Endometrial microvascular endothelial cells (primary cell): ENCODE results near the gene RYR3. TPM values are rescaled to one million over a fixed set of nuclear protein-coding genes. Genes with fewer than 3 reads are reported as not detected.
"Not testable (repeated sequence)": the region's sequence is repeated elsewhere in the genome, so short reads cannot be mapped to it uniquely, and the experiment has no call there.

Experiments used
- in situ Hi-C: cut with HindIII; loops from 2 replicates; pipeline ENCODE4 v1.10.0; 2017; ENCODE audit warnings: low sequenced_read_pairs, low pct_unique_long_range_greater_than_20kb; ENCODE audit errors: inconsistent ontology term
- total RNA-seq: library from RNA; depleted of rRNA; stranded (reverse); fragments of >200 nt; gene quantifications from one replicate; pipeline ENCODE4 v1.2.3, GENCODE V29; 2015; ENCODE audit errors: inconsistent ontology term

The RYR3 gene
- total RNA-seq, 1 donor from 2014 or later: not detected

GRCh38 chr15:33819499-33819898 lies 508.7 kb downstream of the RYR3 start:
- in situ Hi-C loops: not testable (repeated sequence)

DNA sequence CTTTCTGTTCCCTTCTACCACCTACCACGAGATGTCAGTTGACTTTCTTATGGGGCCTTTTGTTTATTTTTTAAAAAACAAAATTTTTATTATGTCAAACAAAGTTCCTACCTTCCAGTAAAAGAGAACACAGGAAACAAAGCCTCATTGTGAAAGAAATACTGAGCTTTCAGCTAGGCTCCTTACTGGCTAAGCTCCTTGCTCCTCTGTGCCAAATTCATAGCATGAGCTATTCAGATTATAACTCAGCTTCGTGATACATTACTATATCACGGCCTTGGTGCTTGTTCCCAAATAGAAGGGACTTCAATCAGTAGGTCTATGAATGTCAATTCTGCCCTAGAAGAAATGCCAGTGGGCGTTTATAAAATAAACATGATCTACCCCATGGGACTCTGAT lies 511.7 kb downstream of the RYR3 start:
- in situ Hi-C loops: no loop called here

DNA sequence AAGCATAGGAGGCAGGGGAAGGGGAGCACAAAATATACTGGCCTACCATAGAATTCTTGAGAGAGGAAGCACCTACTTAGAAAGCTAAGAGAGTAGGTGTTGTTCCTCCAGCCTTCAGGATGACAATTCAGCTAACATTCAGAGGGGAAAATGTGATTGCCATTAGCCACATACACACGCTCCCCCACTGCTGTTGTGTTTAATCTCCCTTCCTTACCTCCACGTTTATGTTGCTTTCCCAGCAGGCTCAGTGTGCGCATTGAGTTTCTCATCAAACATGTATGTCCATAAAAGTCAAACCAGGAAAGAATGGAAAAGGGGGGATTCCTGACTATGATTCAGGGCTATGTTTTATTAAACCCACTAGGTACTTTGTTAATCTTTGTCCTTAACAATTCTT lies 512.4 kb downstream of the RYR3 start:
- in situ Hi-C loops: no loop called here

- in situ Hi-C loops: loop anchor here (25.0 kb wide), 1 partner anchor 113 kb away; no protein-coding TSS in a partner anchor
Measured at GRCh38 chr15:33825453-33825852, 514.7 kb downstream of the RYR3 start.

DNA sequence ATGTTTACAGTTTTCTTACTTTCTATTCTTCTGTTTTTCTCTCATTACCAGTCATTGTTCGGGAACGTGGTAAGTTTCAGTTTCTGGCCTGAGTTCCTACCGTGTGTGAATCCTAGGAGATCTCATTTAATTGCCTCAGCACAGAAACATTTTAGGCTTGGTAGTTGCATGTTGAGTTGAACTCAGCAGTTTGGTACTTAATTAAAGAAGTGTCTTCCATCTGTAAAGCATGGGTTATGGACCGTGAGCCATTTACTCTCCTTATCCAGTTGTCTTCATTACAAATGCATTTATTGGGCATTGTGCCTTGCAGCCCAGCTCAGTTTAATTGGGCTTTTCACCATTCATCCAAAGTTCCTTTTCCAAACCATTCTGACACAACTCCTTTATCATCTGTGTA lies 515.4 kb downstream of the RYR3 start:
- in situ Hi-C loops: loop anchor here (25.0 kb wide), 1 partner anchor 114 kb away; no protein-coding TSS in a partner anchor

DNA sequence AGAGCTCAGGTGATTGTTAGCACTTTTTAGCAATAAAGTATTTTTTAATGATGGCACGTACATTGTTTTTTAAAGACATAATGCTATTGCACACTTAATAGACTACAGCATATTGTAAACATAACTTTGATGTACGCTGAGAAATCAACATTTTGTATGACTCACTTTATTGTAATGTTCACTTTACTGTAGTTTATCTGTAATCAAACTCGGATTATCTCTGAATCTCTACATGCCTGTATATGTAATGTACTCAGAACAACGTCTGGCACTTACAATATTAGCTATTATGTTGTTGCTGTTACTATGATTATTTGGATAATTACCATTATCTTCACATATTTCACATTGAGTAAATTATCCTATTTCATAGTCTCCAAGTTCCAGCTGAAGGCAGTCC lies 519.6 kb downstream of the RYR3 start:
- in situ Hi-C loops: loop anchor here (25.0 kb wide), 1 partner anchor 118 kb away; no protein-coding TSS in a partner anchor

- in situ Hi-C loops: loop anchor here (25.0 kb wide), 1 partner anchor 119 kb away; no protein-coding TSS in a partner anchor
Measured at GRCh38 chr15:33831646-33832045, 520.9 kb downstream of the RYR3 start.

GRCh38 chr15:33834892-33835743 lies 524.4 kb downstream of the RYR3 start:
- in situ Hi-C loops: loop anchor here (25.0 kb wide), 1 partner anchor 123 kb away; no protein-coding TSS in a partner anchor

GRCh38 chr15:33837294-33837693 lies 526.5 kb downstream of the RYR3 start:
- in situ Hi-C loops: loop anchor here (25.0 kb wide), 1 partner anchor 125 kb away; no protein-coding TSS in a partner anchor

- in situ Hi-C loops: loop anchor here (25.0 kb wide), 1 partner anchor 127 kb away; no protein-coding TSS in a partner anchor
Measured at GRCh38 chr15:33839540-33839939, 528.8 kb downstream of the RYR3 start.

DNA sequence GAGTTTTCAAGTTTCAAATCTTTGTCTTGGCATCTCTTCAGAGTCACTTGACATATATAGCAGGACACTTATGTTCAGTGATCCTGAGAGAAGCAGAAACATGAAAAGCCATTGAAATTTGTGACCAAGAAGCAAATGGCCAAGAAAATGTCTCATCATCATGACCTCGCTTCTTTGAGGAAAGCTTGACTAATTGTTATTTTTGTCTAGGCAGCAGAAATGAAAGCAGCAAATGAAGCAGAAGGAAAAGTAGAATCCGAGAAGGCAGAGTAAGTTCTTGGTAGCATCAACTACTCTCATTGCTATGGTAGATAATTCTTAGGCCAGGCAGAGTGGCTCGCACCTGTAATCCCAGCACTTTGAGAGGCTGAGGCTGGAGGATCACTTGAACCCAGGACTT lies 529.8 kb downstream of the RYR3 start:
- in situ Hi-C loops: loop anchor here (25.0 kb wide), 1 partner anchor 128 kb away; no protein-coding TSS in a partner anchor

DNA sequence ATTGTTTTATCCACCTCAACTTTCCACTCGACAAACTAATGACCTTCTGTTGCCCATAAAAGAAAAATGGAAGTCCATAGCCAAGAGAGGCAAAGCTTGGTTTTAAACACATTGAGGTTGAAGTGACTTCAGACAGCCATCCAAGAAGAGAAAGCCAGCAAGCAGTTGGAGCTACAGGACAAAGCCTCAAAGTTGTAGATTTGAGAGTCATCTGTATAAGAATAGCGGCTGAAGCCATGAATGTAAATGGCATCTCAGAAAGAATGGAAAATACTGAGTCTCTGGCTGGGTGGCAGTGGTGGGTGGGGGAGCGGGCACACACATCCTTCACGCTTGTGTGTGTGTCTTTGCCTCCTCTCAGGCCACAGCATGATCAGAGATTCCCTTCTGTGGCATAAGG lies 533.4 kb downstream of the RYR3 start:
- in situ Hi-C loops: loop anchor here (25.0 kb wide), 1 partner anchor 132 kb away; no protein-coding TSS in a partner anchor

- in situ Hi-C loops: loop anchor here (25.0 kb wide), 1 partner anchor 132 kb away; no protein-coding TSS in a partner anchor
Measured at GRCh38 chr15:33844597-33844996, 533.8 kb downstream of the RYR3 start.

DNA sequence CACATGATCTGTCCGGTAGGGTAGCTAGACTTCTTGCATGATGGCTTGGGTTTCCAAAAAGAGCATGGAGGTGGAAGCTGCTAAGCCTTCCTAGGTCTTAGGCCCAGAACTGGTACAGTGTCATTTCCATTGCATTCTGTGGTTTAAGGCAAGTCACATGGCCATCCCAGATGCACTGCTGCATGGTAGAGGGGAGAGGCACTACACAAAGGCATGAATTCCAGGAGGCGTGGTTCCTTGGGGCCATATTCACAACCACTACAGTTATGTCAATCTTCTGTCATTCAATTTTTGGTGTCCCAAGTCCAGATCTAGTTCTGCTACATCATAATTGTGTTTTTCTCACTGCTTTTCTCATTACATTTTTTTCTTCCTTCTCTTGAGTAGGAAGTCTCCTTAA lies 535.4 kb downstream of the RYR3 start:
- in situ Hi-C loops: loop anchor here (25.0 kb wide), 1 partner anchor 134 kb away; no protein-coding TSS in a partner anchor

GRCh38 chr15:33846862-33847261 lies 536.1 kb downstream of the RYR3 start:
- in situ Hi-C loops: loop anchor here (25.0 kb wide), 1 partner anchor 135 kb away; no protein-coding TSS in a partner anchor

DNA sequence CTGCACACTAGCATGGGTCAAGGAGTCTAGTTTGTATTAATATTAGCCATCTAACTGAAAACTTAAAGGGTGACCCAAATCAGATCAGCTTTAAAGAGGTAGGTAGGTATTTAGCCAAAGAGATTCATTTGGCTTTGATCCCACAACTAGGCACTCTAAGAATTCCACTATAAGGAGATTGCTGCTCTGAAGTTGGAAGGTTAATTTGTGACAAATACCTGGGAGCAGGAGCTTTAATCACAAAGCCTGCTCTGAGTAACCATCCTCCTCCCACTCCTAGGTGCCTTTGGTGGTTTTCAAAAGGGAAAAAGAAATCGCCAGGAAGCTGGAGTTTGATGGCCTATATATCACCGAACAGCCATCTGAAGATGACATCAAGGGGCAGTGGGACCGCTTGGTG lies 537.2 kb downstream of the RYR3 start:
- in situ Hi-C loops: loop anchor here (25.0 kb wide), 1 partner anchor 136 kb away; no protein-coding TSS in a partner anchor

- in situ Hi-C loops: no loop called here
Measured at GRCh38 chr15:33851079-33851478, 540.3 kb downstream of the RYR3 start.

DNA sequence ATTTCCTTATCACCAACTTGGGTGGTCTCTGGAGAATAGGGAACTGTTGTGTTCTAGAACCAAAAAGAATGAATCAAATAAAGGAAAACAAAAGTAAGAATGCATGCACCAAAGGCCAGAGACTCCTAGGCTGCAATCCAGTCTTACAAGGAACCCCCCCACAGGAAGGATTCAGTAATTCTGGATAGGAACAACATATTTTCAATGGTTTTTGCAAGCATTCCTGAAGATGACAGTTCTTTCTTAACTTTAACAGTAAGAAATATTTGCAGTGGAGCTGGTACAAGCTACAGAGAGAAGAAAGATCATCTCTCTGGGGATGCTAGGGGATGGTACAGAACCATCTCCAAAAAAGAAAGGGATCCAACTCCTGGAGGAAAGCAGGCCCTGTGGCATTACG lies 541.3 kb downstream of the RYR3 start:
- in situ Hi-C loops: no loop called here

- in situ Hi-C loops: no loop called here
Measured at GRCh38 chr15:33852570-33852969, 541.8 kb downstream of the RYR3 start.

- in situ Hi-C loops: no loop called here
Measured at GRCh38 chr15:33857726-33858125, 547.0 kb downstream of the RYR3 start.
